BLaER1 (cell line): ENCODE measurements around the gene GTF3C5.

Experiments
- H3K27ac ChIP-seq: shearing (Covaris generic); formaldehyde crosslinking; 2 replicates; pipeline ENCODE4 v1.8.1; 2022
- H3K27me3 ChIP-seq: shearing (Covaris generic); formaldehyde crosslinking; 2 replicates; pipeline ENCODE4 v1.8.1; 2022
- H3K36me3 ChIP-seq: shearing (Covaris generic); formaldehyde crosslinking; 2 replicates; pipeline ENCODE4 v1.8.1; 2022
- H3K4me1 ChIP-seq: shearing (Covaris generic); formaldehyde crosslinking; 2 replicates; pipeline ENCODE4 v1.8.1; 2022
- H3K4me2 ChIP-seq: shearing (Covaris generic); formaldehyde crosslinking; 2 replicates; pipeline ENCODE4 v1.8.1; 2022
- H3K4me3 ChIP-seq: shearing (Covaris generic); formaldehyde crosslinking; 2 replicates; pipeline ENCODE4 v1.8.1; 2022
- H3K9ac ChIP-seq: shearing (Covaris generic); formaldehyde crosslinking; 2 replicates; pipeline ENCODE4 v1.8.1; 2022
- H3K9me3 ChIP-seq: shearing (Covaris generic); formaldehyde crosslinking; 2 replicates; pipeline ENCODE4 v1.8.1; 2022
- H4K20me1 ChIP-seq: shearing (Covaris generic); formaldehyde crosslinking; 2 replicates; pipeline ENCODE4 v1.8.1; 2022
- Cebpa-rat ChIP-seq: shearing (Covaris generic); IDR thresholded peaks from 2 replicates; pipeline ENCODE4 v1.8.1; 2022

Gene GTF3C5

GRCh38 chr9:133098871-133099270 lies 68.1 kb downstream of the GTF3C5 start:
- TF ChIP-seq Cebpa-rat, result no peak
- Histone ChIP-seq H3K9ac (no peak overlapping the region), H3K4me1 (no peaks in the 10 kb centered on the region), H3K27me3 (no peaks in the 10 kb centered on the region), H4K20me1 (peaks cover 31% of the 10 kb centered on the region), H3K9me3 (peaks cover 41% of the 10 kb centered on the region), H3K4me3 (no peak overlapping the region), H3K36me3 (peaks cover 95% of the 10 kb centered on the region), H3K4me2 (no peak overlapping the region), H3K27ac (no peak overlapping the region)

GRCh38 chr9:133099726-133100505 lies 69.1 kb downstream of the GTF3C5 start:
- H3K4me2 ChIP-seq, result no peak overlapping the region
- no peak overlapping the region for H3K9ac ChIP-seq
- no peak overlapping the region for H3K4me3 ChIP-seq
- TF ChIP-seq Cebpa-rat, result no peak
- H4K20me1 ChIP-seq, result peaks cover 40% of the 10 kb centered on the region
- H3K36me3 ChIP-seq, result peaks cover 97% of the 10 kb centered on the region
- H3K27ac ChIP-seq, result no peak overlapping the region
- no peaks in the 10 kb centered on the region for H3K4me1 ChIP-seq
- no peaks in the 10 kb centered on the region for H3K27me3 ChIP-seq
- H3K9me3 ChIP-seq, result peaks cover 41% of the 10 kb centered on the region

GRCh38 chr9:133100506-133101355 lies 69.9 kb downstream of the GTF3C5 start:
- no peak for TF ChIP-seq Cebpa-rat
- H4K20me1 ChIP-seq, result peaks cover 46% of the 10 kb centered on the region
- H3K9ac ChIP-seq, result no peak overlapping the region
- H3K27ac ChIP-seq, result no peak overlapping the region
- no peaks in the 10 kb centered on the region for H3K4me1 ChIP-seq
- H3K36me3 ChIP-seq, result peaks cover 98% of the 10 kb centered on the region
- peaks cover 36% of the 10 kb centered on the region for H3K9me3 ChIP-seq
- no peak overlapping the region for H3K4me2 ChIP-seq
- no peaks in the 10 kb centered on the region for H3K27me3 ChIP-seq
- no peak overlapping the region for H3K4me3 ChIP-seq

DNA sequence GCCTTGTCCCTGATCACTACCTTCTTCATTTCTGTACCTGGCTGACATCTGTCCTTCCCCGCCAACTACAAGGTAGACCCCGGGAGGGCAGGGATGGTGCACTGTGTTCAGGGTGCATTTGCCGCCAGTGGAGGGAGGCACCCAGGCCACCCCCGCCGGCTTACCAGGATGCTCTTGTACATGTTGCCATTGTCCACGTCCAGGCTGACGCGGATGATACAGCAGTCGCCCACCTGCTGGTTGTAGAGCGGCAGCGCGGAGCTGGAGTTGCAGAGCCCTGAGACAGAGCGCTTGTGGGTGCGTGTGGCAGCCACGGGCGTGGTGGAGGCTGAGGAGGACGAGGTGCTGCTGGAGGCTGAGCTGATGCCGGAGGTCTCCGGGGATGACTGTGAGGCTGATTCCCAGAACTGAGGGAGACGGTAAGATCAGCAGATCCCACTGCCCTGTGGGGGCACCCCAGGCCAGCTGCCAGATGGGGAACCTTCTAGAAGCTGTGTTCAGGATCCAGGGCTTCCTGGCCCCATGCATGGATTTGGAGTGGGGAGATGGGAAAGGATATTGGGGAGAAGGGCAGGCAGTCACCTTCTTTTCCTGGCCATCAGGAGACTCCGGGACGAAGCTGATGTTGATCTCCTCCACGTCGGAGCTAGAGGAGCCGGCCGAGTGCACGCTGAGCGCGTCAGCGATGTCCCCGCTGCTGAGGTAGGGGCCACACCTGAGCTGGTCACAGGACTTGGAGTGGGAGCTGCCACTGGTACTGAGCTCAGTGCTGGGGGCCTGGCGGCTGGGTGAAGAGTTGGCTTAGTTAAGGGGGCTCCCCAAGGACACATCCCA lies 70.8 kb downstream of the GTF3C5 start:
- H3K4me1 ChIP-seq, result no peaks in the 10 kb centered on the region
- TF ChIP-seq Cebpa-rat, result no peak
- H4K20me1 ChIP-seq, result peaks cover 52% of the 10 kb centered on the region
- H3K27me3 ChIP-seq, result no peaks in the 10 kb centered on the region
- H3K4me2 ChIP-seq, result no peak overlapping the region
- H3K36me3 ChIP-seq, result peaks cover 98% of the 10 kb centered on the region
- peaks cover 28% of the 10 kb centered on the region for H3K9me3 ChIP-seq
- no peak overlapping the region for H3K27ac ChIP-seq
- no peak overlapping the region for H3K9ac ChIP-seq
- H3K4me3 ChIP-seq, result no peak overlapping the region

DNA sequence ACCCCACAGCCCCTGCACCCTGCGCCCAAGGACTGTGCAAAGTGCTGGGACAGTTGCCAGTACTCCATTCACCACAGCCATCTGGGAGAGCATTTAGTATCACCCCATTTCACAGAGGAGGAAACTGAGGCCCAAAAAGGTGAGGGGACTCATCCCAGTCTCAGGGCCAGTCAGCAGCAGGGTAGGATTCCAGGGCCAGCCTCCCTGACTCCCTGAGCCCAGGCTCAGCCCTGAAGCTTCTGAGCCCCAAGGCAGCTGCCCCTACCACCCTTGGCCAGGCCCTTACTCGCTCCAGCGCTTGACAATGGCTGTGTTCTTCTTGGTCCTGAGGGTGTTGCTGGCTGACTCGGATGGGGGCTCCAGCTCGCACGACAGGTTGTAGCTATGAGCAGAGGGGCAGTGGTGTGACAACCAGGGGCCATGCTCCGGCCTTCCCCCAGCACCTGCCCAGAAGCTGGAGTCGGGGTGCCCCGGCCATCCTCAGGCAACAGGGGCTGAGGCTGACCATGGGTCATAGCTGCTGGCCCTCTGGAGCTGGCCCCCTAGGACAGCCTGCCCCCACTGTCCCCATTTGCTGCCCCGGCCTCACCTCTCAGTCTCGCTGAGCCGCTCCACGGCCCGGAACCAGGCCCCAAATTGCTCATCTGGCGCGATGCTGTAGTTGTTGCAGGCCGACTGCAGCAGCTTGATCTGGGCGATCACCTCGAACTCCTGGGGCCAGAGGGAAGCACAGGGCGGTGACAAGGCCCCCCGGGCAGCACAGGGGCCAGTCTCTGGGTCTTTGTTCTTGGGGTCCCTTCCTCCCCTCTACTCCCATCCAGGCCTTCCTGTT lies 71.6 kb downstream of the GTF3C5 start:
- H3K9me3 ChIP-seq, result peaks cover 19% of the 10 kb centered on the region
- H3K9ac ChIP-seq, result no peak overlapping the region
- H3K36me3 ChIP-seq, result peaks cover 98% of the 10 kb centered on the region
- no peak overlapping the region for H3K4me2 ChIP-seq
- no peaks in the 10 kb centered on the region for H3K27me3 ChIP-seq
- H3K27ac ChIP-seq, result no peak overlapping the region
- no peak for TF ChIP-seq Cebpa-rat
- no peak overlapping the region for H3K4me3 ChIP-seq
- H4K20me1 ChIP-seq, result peaks cover 60% of the 10 kb centered on the region
- H3K4me1 ChIP-seq, result no peaks in the 10 kb centered on the region

DNA sequence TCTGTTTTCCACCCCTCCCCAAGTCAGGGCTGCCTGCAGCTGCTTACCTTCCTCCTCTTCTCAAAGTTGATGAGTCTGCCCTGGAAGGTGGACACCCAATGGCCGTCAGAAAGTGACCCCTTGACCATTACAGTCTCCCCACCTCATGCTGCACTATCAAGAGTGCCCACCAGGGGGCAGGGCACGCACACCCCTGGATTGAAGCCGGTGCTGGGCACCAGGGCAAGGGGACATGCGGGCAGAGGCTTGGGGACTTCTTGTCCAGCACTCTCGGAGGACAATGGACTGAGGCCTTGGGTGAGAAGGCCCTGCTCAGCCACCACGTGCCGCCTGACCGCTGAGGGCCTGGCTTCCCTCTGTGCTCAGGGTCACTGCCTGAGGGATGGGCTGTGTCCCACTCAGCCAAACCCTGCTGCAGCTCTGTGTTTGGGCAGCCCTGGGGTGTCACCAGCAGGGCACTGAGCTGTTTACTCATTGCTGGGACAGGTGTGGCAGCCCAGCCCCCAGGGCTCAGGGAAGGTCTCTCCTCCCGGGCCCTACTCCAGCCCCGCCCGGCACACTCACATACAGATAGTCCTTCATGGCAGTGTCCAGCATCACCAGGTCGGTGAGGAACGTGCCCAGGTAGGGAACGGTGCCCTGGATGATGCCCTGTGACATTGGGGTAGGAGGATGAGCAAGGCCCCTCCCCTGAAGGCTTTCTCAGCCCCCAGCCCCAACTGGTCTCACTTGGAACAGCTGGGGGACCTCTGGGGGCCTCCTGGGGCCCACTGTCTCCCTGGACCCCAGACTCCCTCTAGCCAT lies 72.6 kb downstream of the GTF3C5 start:
- Histone ChIP-seq H3K4me3 (no peak overlapping the region), H3K9ac (no peak overlapping the region), H3K4me2 (no peak overlapping the region), H3K27ac (no peak overlapping the region), H3K27me3 (no peaks in the 10 kb centered on the region), H3K4me1 (no peaks in the 10 kb centered on the region), H4K20me1 (peaks cover 70% of the 10 kb centered on the region), H3K9me3 (peaks cover 9% of the 10 kb centered on the region), H3K36me3 (peaks cover 98% of the 10 kb centered on the region)
- TF ChIP-seq Cebpa-rat, result no peak

DNA sequence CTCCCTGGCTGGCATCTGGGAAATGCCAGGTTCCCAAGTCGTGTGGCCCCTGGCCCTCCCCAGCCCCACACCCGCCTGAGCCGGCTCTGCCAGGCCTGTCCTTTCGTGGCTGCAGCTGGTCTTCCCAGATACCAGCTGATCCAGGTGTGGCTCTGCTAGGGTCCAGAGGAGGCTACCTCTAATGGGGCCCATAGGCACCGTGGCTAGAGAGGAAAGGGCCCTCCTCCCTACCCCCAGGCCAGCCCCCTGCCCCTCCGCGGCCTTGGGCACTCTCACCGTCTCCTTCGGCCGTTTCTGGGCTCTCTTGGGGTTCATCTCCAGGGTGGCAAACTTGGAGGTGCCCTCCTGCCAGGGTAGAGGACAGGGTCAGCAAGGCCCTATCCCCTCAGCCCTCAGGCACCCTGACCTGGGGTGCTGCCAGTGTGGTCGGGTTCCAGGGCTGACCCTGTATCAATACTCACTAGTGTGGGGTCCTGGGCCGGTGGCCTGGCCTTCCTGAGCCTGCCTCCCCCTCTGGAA lies 73.2 kb downstream of the GTF3C5 start:
- TF ChIP-seq Cebpa-rat, result no peak
- Histone ChIP-seq H3K27ac (no peak overlapping the region), H3K9me3 (peaks cover 3% of the 10 kb centered on the region), H3K4me2 (no peak overlapping the region), H3K4me1 (no peaks in the 10 kb centered on the region), H3K9ac (no peak overlapping the region), H3K4me3 (no peak overlapping the region), H3K36me3 (peaks cover 98% of the 10 kb centered on the region), H4K20me1 (peaks cover 76% of the 10 kb centered on the region), H3K27me3 (no peaks in the 10 kb centered on the region)

DNA sequence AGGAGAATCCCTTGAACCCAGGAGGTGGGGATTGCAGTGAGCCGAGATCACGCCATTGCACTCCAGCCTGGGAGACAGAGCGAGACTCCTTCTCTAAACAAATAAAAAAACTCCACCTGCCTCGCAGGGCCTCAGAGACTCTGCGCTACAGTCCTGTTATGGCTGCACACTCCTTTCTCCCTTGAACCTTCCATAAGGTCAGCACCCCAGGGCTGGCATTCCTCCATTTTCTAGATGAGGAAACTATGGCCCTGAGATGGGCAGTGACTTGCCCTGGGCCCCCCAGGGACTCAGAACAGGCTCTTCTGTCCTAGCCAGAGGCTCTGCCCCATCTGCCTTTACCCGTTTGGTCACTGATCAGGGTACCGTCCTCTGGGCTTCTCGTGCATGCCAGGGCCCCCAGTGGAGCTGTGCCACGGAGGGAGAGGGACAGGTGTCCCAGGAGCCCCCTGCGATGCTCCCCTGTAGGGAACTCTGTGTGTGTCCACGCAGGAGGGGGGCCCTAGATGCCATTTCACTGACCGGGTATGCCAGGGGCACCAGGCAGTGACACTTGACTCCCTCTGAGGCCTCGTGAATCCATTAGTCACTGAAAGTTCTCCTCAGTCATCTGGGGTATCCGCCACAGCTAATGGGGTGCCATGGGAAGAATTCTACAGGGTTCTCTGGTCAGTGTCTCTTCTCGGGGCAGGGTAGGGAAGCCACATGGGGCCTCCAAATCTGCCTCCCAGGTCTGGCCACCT lies 74.1 kb downstream of the GTF3C5 start:
- Histone ChIP-seq H3K9me3 (no peaks in the 10 kb centered on the region), H3K4me1 (no peaks in the 10 kb centered on the region), H3K4me2 (no peak overlapping the region), H3K27me3 (no peaks in the 10 kb centered on the region), H3K9ac (no peak overlapping the region), H4K20me1 (peaks cover 83% of the 10 kb centered on the region), H3K27ac (no peak overlapping the region), H3K4me3 (no peak overlapping the region), H3K36me3 (peaks cover 98% of the 10 kb centered on the region)
- TF ChIP-seq Cebpa-rat, result no peak
